ENCODE data around the gene RAB6A. TPM values are rescaled to one million over a fixed set of nuclear protein-coding genes. Genes with fewer than 3 reads are reported as not detected.
"Not testable (repeated sequence)": the region's sequence is repeated elsewhere in the genome, so short reads cannot be mapped to it uniquely, and the experiment has no call there.

The RAB6A gene
- total RNA-seq, 1 experiment from 2014 or later, result 142 TPM

DNA sequence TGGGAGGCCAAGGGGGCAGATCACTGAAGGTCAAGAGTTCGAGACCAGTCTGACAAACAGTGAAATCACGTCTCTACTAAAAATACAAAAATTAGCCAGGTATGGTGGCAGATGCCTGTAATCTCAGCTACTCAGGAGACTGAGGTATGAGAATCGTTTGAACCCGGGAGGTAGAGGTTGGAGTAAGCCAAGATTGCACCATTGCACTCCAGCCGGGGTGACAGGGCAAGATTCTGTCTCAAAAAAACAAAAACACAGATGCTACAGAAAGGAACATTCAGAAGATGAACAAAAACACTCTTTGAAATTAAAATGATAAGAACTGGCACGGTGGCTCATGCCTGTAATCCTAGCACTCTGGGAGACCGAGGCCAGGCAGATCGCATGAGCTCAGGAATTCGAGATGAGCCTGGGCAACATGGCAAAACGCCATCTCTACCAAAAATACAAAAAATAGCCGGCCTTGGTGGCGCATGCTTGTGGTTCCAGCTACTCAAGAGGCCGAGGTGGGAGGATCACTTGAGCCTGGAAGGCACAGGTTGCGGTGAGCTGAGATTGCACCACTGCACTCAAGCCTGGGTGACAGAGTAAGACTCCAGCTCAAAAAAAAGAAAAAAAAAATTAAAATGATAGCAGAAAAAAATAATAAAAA lies 8.5 kb downstream of the RAB6A start:
- Histone ChIP-seq H3K9me3 (ENCODE audit: insufficient read depth, low read depth) (no peaks in the 10 kb centered on the region), H3F3A (ENCODE audit: insufficient read depth, low read depth) (no peaks in the 10 kb centered on the region), H2AFZ (no peak overlapping the region), H3K79me2 (ENCODE audit: low read depth) (peaks cover 93% of the 10 kb centered on the region), H3K36me3 (ENCODE audit: low read depth) (no peaks in the 10 kb centered on the region; the same call in 1 of the 2 replicates), H3K9me2 (ENCODE audit: insufficient read depth) (no peaks in the 10 kb centered on the region), H3K4me3 (no peak overlapping the region), H3K27ac (no peak overlapping the region), H4K20me1 (ENCODE audit: insufficient read depth) (peaks cover 70% of the 10 kb centered on the region), H3K4me2 (no peak overlapping the region), H3K27me3 (ENCODE audit: insufficient read depth, low read depth) (no peaks in the 10 kb centered on the region), H3K4me1 (replicated peaks; ENCODE audit: insufficient read depth) (0 out of 2 replicates have a peak, but pooled peaks cover 2% of the 10 kb centered on the region)
- intact Hi-C loops (cut with micrococcal nuclease; ENCODE audit: unreplicated experiment), result no loop called here
- no peak for TF ChIP-seq EZH2 (IDR thresholded peaks at IDR 0.05; ENCODE audit: low read depth)
- TF ChIP-seq, protein P1, sequence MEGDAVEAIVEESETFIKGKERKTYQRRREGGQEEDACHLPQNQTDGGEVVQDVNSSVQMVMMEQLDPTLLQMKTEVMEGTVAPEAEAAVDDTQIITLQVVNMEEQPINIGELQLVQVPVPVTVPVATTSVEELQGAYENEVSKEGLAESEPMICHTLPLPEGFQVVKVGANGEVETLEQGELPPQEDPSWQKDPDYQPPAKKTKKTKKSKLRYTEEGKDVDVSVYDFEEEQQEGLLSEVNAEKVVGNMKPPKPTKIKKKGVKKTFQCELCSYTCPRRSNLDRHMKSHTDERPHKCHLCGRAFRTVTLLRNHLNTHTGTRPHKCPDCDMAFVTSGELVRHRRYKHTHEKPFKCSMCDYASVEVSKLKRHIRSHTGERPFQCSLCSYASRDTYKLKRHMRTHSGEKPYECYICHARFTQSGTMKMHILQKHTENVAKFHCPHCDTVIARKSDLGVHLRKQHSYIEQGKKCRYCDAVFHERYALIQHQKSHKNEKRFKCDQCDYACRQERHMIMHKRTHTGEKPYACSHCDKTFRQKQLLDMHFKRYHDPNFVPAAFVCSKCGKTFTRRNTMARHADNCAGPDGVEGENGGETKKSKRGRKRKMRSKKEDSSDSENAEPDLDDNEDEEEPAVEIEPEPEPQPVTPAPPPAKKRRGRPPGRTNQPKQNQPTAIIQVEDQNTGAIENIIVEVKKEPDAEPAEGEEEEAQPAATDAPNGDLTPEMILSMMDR (conservative IDR thresholded peaks at IDR 0.05), result no peak
- ChIA-PET CTCF (interaction anchor here (0.7 kb wide), 1 partner anchor 90 kb away, joined by 8 read pairs; no protein-coding TSS in a partner anchor), POLR2A (ENCODE audit: unreplicated experiment) (interaction anchor here (0.6 to 0.7 kb wide), 3 partner anchors 14 to 645 kb away, joined by 6 to 17 read pairs (median 17); no protein-coding TSS in a partner anchor)
- DNase-seq, result no peak
- no TSS peak for BruUV-seq (replicated peaks)

DNA sequence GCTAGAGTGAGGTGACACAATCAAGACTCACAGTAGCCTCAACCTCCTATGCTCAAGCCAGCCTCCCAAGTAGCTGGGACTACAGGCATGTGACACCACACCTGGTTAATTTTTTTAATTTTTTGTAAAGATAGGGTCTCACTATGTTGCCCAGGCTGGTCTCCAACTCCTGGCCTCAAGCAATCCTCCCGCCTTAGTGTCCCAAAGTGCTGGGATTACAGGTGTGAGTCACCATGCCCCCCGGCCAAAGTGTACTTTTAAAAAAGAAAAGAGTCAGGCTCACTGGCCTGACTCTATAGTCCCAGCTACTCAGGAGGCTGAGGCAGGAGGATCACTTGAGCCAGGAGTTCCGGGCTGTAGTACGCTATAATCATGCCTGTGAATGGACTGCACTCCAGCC lies 10.0 kb downstream of the RAB6A start:
- H4K20me1 ChIP-seq (ENCODE audit: insufficient read depth), result peaks cover 71% of the 10 kb centered on the region
- CTCF ChIA-PET; H3K27me3 ChIP-seq (ENCODE audit: insufficient read depth, low read depth); H2AFZ ChIP-seq; H3K9me3 ChIP-seq (ENCODE audit: insufficient read depth, low read depth); DNase-seq; POLR2A ChIA-PET (ENCODE audit: unreplicated experiment); intact Hi-C loops (cut with micrococcal nuclease; ENCODE audit: unreplicated experiment); BruUV-seq (replicated peaks); H3F3A ChIP-seq (ENCODE audit: insufficient read depth, low read depth); H3K36me3 ChIP-seq (ENCODE audit: low read depth); H3K4me2 ChIP-seq; H3K9me2 ChIP-seq (ENCODE audit: insufficient read depth); H3K4me1 ChIP-seq (replicated peaks; ENCODE audit: insufficient read depth); H3K27ac ChIP-seq; H3K4me3 ChIP-seq: not testable (repeated sequence)
- peaks cover 94% of the 10 kb centered on the region for H3K79me2 ChIP-seq (ENCODE audit: low read depth)

DNA sequence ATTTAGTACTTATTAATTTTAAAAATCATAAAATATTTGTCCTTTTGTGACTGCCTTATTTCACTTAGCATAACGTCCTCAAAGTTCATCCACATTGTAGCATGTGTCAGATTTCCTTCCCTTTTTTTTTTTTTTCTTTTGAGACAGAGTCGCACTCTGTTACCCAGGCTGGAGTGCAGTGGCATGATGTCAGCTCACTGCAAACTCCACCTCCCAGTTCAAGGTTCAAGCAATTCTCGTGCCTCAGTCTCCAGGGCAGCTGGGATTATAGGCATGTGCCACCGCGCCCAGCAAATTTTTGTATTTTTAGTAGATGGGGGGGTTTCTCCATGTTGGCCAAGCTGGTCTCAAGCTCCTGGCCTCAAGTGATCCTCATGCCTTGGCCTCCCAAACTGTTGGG lies 10.6 kb downstream of the RAB6A start:
- intact Hi-C loops (cut with micrococcal nuclease; ENCODE audit: unreplicated experiment), result no loop called here
- TF ChIP-seq, protein P1 (conservative IDR thresholded peaks at IDR 0.05), result no peak
- TF ChIP-seq EZH2 (IDR thresholded peaks at IDR 0.05; ENCODE audit: low read depth), result no peak
- BruUV-seq (replicated peaks), result TSS peak; percentile 17
- peaks cover 94% of the 10 kb centered on the region for H3K79me2 ChIP-seq (ENCODE audit: low read depth)
- H3K9me2 ChIP-seq (ENCODE audit: insufficient read depth), result no peaks in the 10 kb centered on the region
- no peaks in the 10 kb centered on the region for H3K9me3 ChIP-seq (ENCODE audit: insufficient read depth, low read depth)
- H3K4me2 ChIP-seq, result no peak overlapping the region
- H3K4me3 ChIP-seq, result no peak overlapping the region
- DNase-seq, result no peak
- ChIA-PET CTCF (no interaction called here), POLR2A (ENCODE audit: unreplicated experiment) (no interaction called here)
- no peaks in the 10 kb centered on the region for H3K27me3 ChIP-seq (ENCODE audit: insufficient read depth, low read depth)
- H3F3A ChIP-seq (ENCODE audit: insufficient read depth, low read depth), result peaks cover under 1% of the 10 kb centered on the region; the same call in 1 of the 2 replicates
- peaks cover 72% of the 10 kb centered on the region for H4K20me1 ChIP-seq (ENCODE audit: insufficient read depth)
- no peaks in the 10 kb centered on the region for H3K36me3 ChIP-seq (ENCODE audit: low read depth)
- H2AFZ ChIP-seq, result no peak overlapping the region
- H3K4me1 ChIP-seq (replicated peaks; ENCODE audit: insufficient read depth), result no peaks in the 10 kb centered on the region
- no peak overlapping the region for H3K27ac ChIP-seq

DNA sequence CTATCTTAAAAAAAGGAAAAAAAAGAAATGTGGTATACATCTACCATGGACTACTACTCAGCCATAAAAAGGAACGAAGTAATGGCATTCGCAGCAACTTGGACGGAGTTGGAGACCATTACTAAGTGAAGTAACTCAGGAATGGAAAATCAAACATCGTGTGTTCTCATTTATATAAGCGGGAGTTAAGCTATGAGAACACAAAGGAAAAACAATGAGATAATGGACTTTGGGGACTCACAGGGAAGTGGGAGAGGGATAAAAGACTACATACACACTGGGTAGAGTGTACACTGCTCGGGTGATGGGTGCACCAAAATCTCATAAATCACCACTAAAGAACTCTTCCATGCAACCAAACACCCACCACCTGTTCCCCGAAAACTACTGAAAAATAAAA lies 11.8 kb downstream of the RAB6A start:
- Histone ChIP-seq H3K9me3 (ENCODE audit: insufficient read depth, low read depth) (no peaks in the 10 kb centered on the region), H3K9me2 (ENCODE audit: insufficient read depth) (no peaks in the 10 kb centered on the region), H3K27me3 (ENCODE audit: insufficient read depth, low read depth) (no peaks in the 10 kb centered on the region), H4K20me1 (ENCODE audit: insufficient read depth) (peaks cover 74% of the 10 kb centered on the region), H3K4me2 (no peak overlapping the region), H3K4me1 (replicated peaks; ENCODE audit: insufficient read depth) (no peaks in the 10 kb centered on the region), H3K79me2 (ENCODE audit: low read depth) (peaks cover 93% of the 10 kb centered on the region), H3F3A (ENCODE audit: insufficient read depth, low read depth) (peaks cover 5% of the 10 kb centered on the region; the same call in 1 of the 2 replicates), H3K4me3 (no peak overlapping the region), H2AFZ (no peak overlapping the region), H3K36me3 (ENCODE audit: low read depth) (no peaks in the 10 kb centered on the region), H3K27ac (no peak overlapping the region)
- no TSS peak for BruUV-seq (replicated peaks)
- CTCF ChIA-PET, result no interaction called here
- POLR2A ChIA-PET (ENCODE audit: unreplicated experiment), result no interaction called here
- intact Hi-C loops (cut with micrococcal nuclease; ENCODE audit: unreplicated experiment), result no loop called here
- DNase-seq, result no peak
- no peak for TF ChIP-seq EZH2 (IDR thresholded peaks at IDR 0.05; ENCODE audit: low read depth)
- TF ChIP-seq, protein P1 (conservative IDR thresholded peaks at IDR 0.05), result no peak
